CD8-positive, alpha-beta memory T cell (primary cell): ENCODE measurements around the gene EDEM3. TPM values are rescaled to one million over a fixed set of nuclear protein-coding genes. Genes with fewer than 3 reads are reported as not detected.
A peak's percentile ranks its signal among the peaks of the same experiment; 100 is the strongest.

Experiments used
- CTCF ChIA-PET: fragments of 350-600 bp; sonication (Branson Sonifier 250); formaldehyde crosslinking; loops from one replicate; lab custom pipeline; 2021; ENCODE audit warnings: antibody characterized with exemption; lab: Charles Lee
- POLR2A ChIA-PET: fragments of 350-600 bp; sonication (Branson Sonifier 250); formaldehyde crosslinking; loops from one replicate; lab custom pipeline; 2021; ENCODE audit warnings: antibody characterized with exemption; lab: Charles Lee
- DNase-seq, 5 donors: peaks; one replicate each; pipeline versions ENCODE4 v3.0.0 to v3.0.0-alpha.2; 2020 to 2022; ENCODE audit warnings: mixed read lengths in 1 of 5
- H3K27ac ChIP-seq: one replicate; pipeline ENCODE4 v1.7.0; 2013; ENCODE audit warnings: low read depth, mild to moderate bottlenecking, low read length, moderate library complexity
- H3K27me3 ChIP-seq: 2 replicates; pipeline ENCODE4 v1.7.0; 2013; ENCODE audit warnings: low read length, mild to moderate bottlenecking; ENCODE audit not compliant: insufficient read depth, poor library complexity, severe bottlenecking
- H3K36me3 ChIP-seq: 2 replicates; pipeline ENCODE4 v1.7.0; 2013; ENCODE audit warnings: mild to moderate bottlenecking, low read length, moderate library complexity; ENCODE audit not compliant: insufficient read depth
- H3K4me1 ChIP-seq: 2 replicates; pipeline ENCODE4 v1.7.0; 2013; ENCODE audit warnings: mild to moderate bottlenecking, low read length, moderate library complexity; ENCODE audit not compliant: insufficient read depth
- H3K4me3 ChIP-seq: 2 replicates; pipeline ENCODE4 v1.7.0; 2013; ENCODE audit warnings: mild to moderate bottlenecking, low read length
- H3K9me3 ChIP-seq: 2 replicates; pipeline ENCODE4 v1.7.0; 2013; ENCODE audit warnings: mild to moderate bottlenecking, low read length
- H3K27ac Mint-ChIP-seq, 8 donors: one replicate each; pipeline ENCODE4 v1.8.0; 2020 to 2021; ENCODE audit warnings: mixed read lengths in 8 of 8, mild to moderate bottlenecking in 6 of 8, inconsistent platforms in 3 of 8, moderate library complexity in 3 of 8
- H3K27me3 Mint-ChIP-seq, 2 donors: one replicate each; pipeline ENCODE4 v1.8.0; 2020 to 2021; ENCODE audit warnings: mixed read lengths in 2 of 2, mild to moderate bottlenecking in 1 of 2, moderate library complexity in 1 of 2
- H3K36me3 Mint-ChIP-seq, 3 donors: one replicate each; pipeline ENCODE4 v1.8.0; 2020 to 2021; ENCODE audit warnings: mixed read lengths in 3 of 3, inconsistent platforms in 1 of 3, mild to moderate bottlenecking in 1 of 3
- H3K4me1 Mint-ChIP-seq, 3 donors: one replicate each; pipeline ENCODE4 v1.8.0; 2020 to 2021; ENCODE audit warnings: mixed read lengths in 3 of 3, inconsistent platforms in 1 of 3, mild to moderate bottlenecking in 1 of 3
- H3K4me3 Mint-ChIP-seq, 7 donors: one replicate each; pipeline ENCODE4 v1.8.0; 2020 to 2021; ENCODE audit warnings: mixed read lengths in 7 of 7, mild to moderate bottlenecking in 6 of 7, moderate library complexity in 4 of 7, inconsistent platforms in 2 of 7
- H3K9me3 Mint-ChIP-seq, 5 donors: one replicate each; pipeline ENCODE4 v1.8.0; 2020 to 2022; ENCODE audit warnings: mixed read lengths in 5 of 5, mild to moderate bottlenecking in 3 of 5, moderate library complexity in 2 of 5, inconsistent platforms in 1 of 5
- polyA plus RNA-seq: library from polyadenylated mRNA; unstranded; fragments of 300-500 nt; fragmentation: Illumina TruSeq; gene quantifications from one replicate; pipeline ENCODE4 v1.2.3, GENCODE V29; 2021
- total RNA-seq, 2 experiments: library from RNA; stranded (reverse); gene quantifications; one replicate each; pipeline ENCODE4 v1.2.3, GENCODE V29; 2021

EDEM3 gene
- total and polyA plus RNA-seq, 3 experiments from 2014 or later: 12.1 to 24.9 (median 20.1) TPM

DNA sequence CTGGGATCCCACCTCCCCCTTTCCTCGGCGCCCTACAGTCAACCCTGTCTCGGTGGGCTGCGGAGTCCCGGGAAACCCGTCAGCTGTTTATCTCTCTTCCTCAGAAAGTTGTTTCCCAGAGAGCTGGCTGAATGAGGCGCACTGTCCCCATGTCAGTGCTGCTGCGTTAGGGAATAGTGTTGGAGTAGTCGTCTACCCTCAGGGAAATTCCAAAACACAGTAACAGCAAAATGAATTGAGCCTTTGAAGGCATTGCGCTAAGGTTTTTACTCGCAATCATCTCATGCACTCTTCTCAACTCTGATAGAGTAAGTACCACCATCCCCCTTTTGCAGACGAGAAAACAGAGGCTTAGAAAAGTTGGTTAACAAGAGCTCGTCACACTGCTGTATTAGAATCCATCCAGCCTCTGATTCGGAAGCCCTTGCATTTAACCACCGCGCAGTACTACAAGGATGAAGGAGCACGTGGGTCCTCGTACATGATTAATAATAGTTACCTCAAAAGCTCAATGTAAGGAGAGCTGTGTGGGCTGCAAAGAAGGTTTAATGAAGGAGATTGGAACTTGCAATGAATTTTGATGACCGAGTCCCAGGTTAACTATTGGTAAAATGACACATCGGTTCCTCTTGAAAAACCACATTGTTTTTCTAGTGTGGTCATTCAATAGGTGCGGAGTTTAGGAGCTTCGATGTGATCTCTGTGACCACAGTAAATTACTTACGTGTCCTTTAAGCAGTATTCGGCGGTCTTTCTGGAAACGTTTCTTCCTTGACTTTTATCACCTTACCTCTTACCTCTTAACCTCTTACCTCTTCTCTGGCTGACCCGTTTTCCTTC, 788 bp upstream of the EDEM3 start:
- H3K9me3 Mint-ChIP-seq: no peaks in the 10 kb centered on the region
- H3K4me1 Mint-ChIP-seq: peaks cover 36 to 46% (median 46%) of the 10 kb centered on the region in 3 donors
- H3K27me3 ChIP-seq: no peaks in the 10 kb centered on the region
- no peak for DNase-seq
- no peaks in the 10 kb centered on the region for H3K9me3 ChIP-seq
- H3K36me3 Mint-ChIP-seq: peaks cover 0 to 17% (median 0%) of the 10 kb centered on the region in 3 donors
- H3K4me1 ChIP-seq: peaks cover 18% of the 10 kb centered on the region
- ChIA-PET CTCF (interaction anchor here (0.7 to 1.2 kb wide), 3 partner anchors 21 to 81 kb away, joined by 3 to 5 read pairs (median 3); no protein-coding TSS in a partner anchor), POLR2A (interaction anchor here (1.2 to 2.6 kb wide), 3 partner anchors 12 to 401 kb away, joined by 3 to 10 read pairs (median 6); partner anchors contain the start of genes SWT1 and TRMT1L)
- no peaks in the 10 kb centered on the region for H3K36me3 ChIP-seq
- peak overlapping the region; percentile 93 for H3K27ac ChIP-seq
- H3K27ac Mint-ChIP-seq: peak overlapping the region; percentile 82 to 98 (median 93)
- no peaks in the 10 kb centered on the region for H3K27me3 Mint-ChIP-seq
- H3K4me3 ChIP-seq: peak overlapping the region; percentile 86
- H3K4me3 Mint-ChIP-seq: peak overlapping the region; percentile 92 to 97 (median 94)

GRCh38 chr1:184753608-184754475, 816 bp downstream of the EDEM3 start:
- H3K9me3 Mint-ChIP-seq: no peaks in the 10 kb centered on the region
- H3K36me3 Mint-ChIP-seq: peaks cover 0 to 17% (median 0%) of the 10 kb centered on the region in 3 donors
- CTCF ChIA-PET: interaction anchor here (0.9 to 2.1 kb wide), 6 partner anchors 10 to 229 kb away, joined by 3 to 8 read pairs (median 4); partner anchors contain the start of gene NIBAN1
- peaks cover 20% of the 10 kb centered on the region for H3K4me1 ChIP-seq
- POLR2A ChIA-PET: interaction anchor here (0.8 to 2.6 kb wide), 4 partner anchors 11 to 409 kb away, joined by 3 to 10 read pairs (median 5); partner anchors contain the start of genes SWT1 and TRMT1L
- H3K4me1 Mint-ChIP-seq: peaks cover 49 to 60% (median 59%) of the 10 kb centered on the region in 3 donors
- H3K4me3 Mint-ChIP-seq: peak overlapping the region; percentile 92 to 97 (median 94)
- peak overlapping the region; percentile 81 for H3K4me3 ChIP-seq
- H3K27me3 Mint-ChIP-seq: no peaks in the 10 kb centered on the region
- H3K27ac Mint-ChIP-seq: peak overlapping the region; percentile 82 to 98 (median 93)
- peak in 4 of 5 donors; percentile 17 to 65 (median 34) for DNase-seq
- peak overlapping the region; percentile 93 for H3K27ac ChIP-seq
- no peaks in the 10 kb centered on the region for H3K27me3 ChIP-seq
- H3K9me3 ChIP-seq: no peaks in the 10 kb centered on the region
- no peaks in the 10 kb centered on the region for H3K36me3 ChIP-seq

GRCh38 chr1:184753117-184753516, 1.5 kb downstream of the EDEM3 start:
- Mint-ChIP-seq H3K36me3 (peaks cover 0 to 19% (median 0%) of the 10 kb centered on the region in 3 donors), H3K27me3 (no peaks in the 10 kb centered on the region), H3K4me1 (peaks cover 51 to 62% (median 61%) of the 10 kb centered on the region in 3 donors), H3K27ac (peak overlapping the region; percentile 62 to 98 (median 92)), H3K4me3 (peak overlapping the region; percentile 92 to 97 (median 94)), H3K9me3 (no peaks in the 10 kb centered on the region)
- POLR2A ChIA-PET: interaction anchor here (1.1 kb wide), 1 partner anchor 219 kb away, joined by 3 read pairs; no protein-coding TSS in a partner anchor
- peaks cover 22% of the 10 kb centered on the region for H3K4me1 ChIP-seq
- no peaks in the 10 kb centered on the region for H3K9me3 ChIP-seq
- H3K4me3 ChIP-seq: peak overlapping the region; percentile 81
- H3K36me3 ChIP-seq: no peaks in the 10 kb centered on the region
- no peak for DNase-seq
- CTCF ChIA-PET: interaction anchor here (0.9 to 2.1 kb wide), 3 partner anchors 24 to 229 kb away, joined by 3 to 8 read pairs (median 3); partner anchors contain the start of gene NIBAN1
- no peaks in the 10 kb centered on the region for H3K27me3 ChIP-seq
- H3K27ac ChIP-seq: peak overlapping the region; percentile 93

DNA sequence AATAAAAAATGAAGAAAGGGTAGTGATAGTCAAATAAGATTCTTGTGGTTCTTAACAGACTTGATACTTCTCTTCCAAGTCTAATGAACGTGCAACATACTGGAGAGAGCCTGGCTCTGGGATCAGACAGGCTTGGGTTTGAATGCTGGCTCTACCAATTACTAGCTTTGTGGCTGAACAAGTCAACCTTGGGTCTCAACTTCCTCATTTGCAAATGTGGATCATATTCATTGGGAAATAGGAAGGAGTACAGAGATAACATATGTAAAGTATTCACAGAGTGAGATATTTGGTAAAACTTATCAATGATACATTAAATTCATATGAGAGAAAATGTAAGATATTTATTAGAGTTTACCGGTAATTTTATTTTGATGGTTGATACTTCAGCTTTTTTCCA, 2.0 kb downstream of the EDEM3 start:
- H3K27me3 Mint-ChIP-seq: no peaks in the 10 kb centered on the region
- Histone ChIP-seq H3K4me1 (peaks cover 22% of the 10 kb centered on the region), H3K9me3 (no peaks in the 10 kb centered on the region), H3K27me3 (no peaks in the 10 kb centered on the region), H3K4me3 (no peak overlapping the region), H3K27ac (no peak overlapping the region), H3K36me3 (no peaks in the 10 kb centered on the region)
- H3K9me3 Mint-ChIP-seq: no peaks in the 10 kb centered on the region
- ChIA-PET CTCF (interaction anchor here (0.9 to 2.1 kb wide), 3 partner anchors 25 to 230 kb away, joined by 3 to 8 read pairs (median 3); partner anchors contain the start of gene NIBAN1), POLR2A (no interaction called here)
- peaks cover 0 to 21% (median 0%) of the 10 kb centered on the region in 3 donors for H3K36me3 Mint-ChIP-seq
- H3K4me1 Mint-ChIP-seq: peaks cover 51 to 65% (median 63%) of the 10 kb centered on the region in 3 donors
- H3K27ac Mint-ChIP-seq: peak overlapping the region in 4 of 8 donors; percentile 51 to 96 (median 92)
- H3K4me3 Mint-ChIP-seq: peak overlapping the region; percentile 92 to 97 (median 94)
- DNase-seq: no peak

DNA sequence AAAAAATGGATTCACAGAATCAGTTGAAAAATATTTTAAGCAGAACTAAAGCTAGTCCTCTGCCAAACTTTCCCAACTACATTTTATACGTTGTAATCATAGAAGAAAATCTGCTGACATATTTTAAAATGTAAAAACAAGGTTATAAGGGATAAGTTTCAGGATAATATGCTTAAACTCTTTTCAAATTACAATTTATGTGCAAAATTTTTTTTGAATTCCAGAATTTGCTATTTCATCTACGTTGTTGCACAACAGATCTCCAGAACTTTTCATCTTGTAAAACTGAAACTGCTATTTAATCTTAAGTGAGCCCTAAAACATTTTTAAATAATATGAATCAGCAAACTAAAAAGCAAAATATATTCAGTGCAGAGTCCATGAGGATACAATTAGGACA, 5.9 kb downstream of the EDEM3 start:
- Mint-ChIP-seq H3K4me1 (peaks cover 67 to 89% (median 86%) of the 10 kb centered on the region in 3 donors), H3K36me3 (peaks cover 0 to 13% (median 1%) of the 10 kb centered on the region in 3 donors), H3K27ac (no peak overlapping the region), H3K4me3 (no peak overlapping the region), H3K9me3 (no peaks in the 10 kb centered on the region), H3K27me3 (no peaks in the 10 kb centered on the region)
- no peaks in the 10 kb centered on the region for H3K9me3 ChIP-seq
- no peaks in the 10 kb centered on the region for H3K27me3 ChIP-seq
- H3K36me3 ChIP-seq: no peaks in the 10 kb centered on the region
- DNase-seq: no peak
- no peak overlapping the region for H3K27ac ChIP-seq
- POLR2A ChIA-PET: no interaction called here
- H3K4me3 ChIP-seq: no peak overlapping the region
- H3K4me1 ChIP-seq: peaks cover 49% of the 10 kb centered on the region
- CTCF ChIA-PET: interaction anchor here (0.7 kb wide), 1 partner anchor 13 kb away, joined by 3 read pairs; no protein-coding TSS in a partner anchor

DNA sequence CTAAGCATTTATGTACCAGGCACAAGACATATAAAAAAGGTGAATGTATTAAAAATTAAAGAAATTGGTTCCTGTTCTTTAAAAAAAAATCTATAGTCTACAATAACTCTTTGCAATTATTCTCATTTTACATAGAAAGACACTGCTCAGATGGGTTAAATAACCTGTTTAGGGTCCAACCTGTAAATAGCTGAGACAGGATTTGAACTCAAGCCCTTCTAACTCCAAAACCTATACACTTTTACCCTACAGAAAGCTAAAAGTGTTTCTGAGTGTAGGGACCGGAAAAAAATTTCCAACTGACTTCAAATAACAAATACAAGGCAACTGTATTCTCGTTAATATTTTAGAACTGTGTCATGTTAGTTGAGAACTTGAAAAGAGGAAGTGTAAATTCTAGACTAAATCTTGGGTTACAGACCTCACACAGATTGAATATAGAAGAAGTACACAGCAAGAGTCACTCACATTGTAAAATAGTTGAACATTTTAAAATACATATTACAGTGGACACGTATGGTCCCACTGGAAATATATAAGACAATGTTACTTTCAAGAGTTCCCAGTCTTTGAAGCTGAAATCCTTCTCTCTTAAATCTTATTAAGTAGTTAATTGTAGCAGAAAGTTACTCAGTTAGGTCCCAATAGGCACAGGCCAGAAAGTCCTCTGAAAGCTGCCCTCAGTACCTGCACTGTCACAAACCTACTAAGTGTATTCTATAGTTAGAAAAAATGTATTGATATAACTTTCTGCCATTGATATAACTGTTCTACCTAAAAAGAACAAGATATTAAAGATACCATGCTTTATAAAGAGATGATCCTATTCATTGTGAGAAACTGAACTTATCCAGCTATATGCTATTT, 7.3 kb downstream of the EDEM3 start:
- DNase-seq: no peak
- H3K9me3 ChIP-seq: no peaks in the 10 kb centered on the region
- H3K27ac ChIP-seq: no peak overlapping the region
- Mint-ChIP-seq H3K4me1 (peaks cover 66 to 89% (median 86%) of the 10 kb centered on the region in 3 donors), H3K4me3 (no peak overlapping the region), H3K36me3 (peaks cover 0 to 8% (median 2%) of the 10 kb centered on the region in 3 donors), H3K9me3 (no peaks in the 10 kb centered on the region), H3K27me3 (no peaks in the 10 kb centered on the region), H3K27ac (peak overlapping the region in 4 of 8 donors; percentile 2 to 50 (median 42))
- peaks cover 46% of the 10 kb centered on the region for H3K4me1 ChIP-seq
- POLR2A ChIA-PET: no interaction called here
- H3K27me3 ChIP-seq: no peaks in the 10 kb centered on the region
- no peak overlapping the region for H3K4me3 ChIP-seq
- H3K36me3 ChIP-seq: no peaks in the 10 kb centered on the region
- CTCF ChIA-PET: no interaction called here
